K562 (cell line): Measurements from ENCODE around the gene TUT1. TPM values are rescaled to one million over a fixed set of nuclear protein-coding genes. Genes with fewer than 3 reads are reported as not detected.
A peak's percentile ranks its signal among the peaks of the same experiment; 100 is the strongest.

ENCODE experiments used
- CCAR2 ChIP-seq: fragments of 200-400 bp; formaldehyde crosslinking; IDR thresholded peaks from 2 replicates; pipeline ENCODE4 v1.6.1; 2017; ENCODE audit warnings: mild to moderate bottlenecking, low read depth, low read length
- E2F3 ChIP-seq: fragments of 250-450 bp; sonication (Bioruptor Pico); IDR thresholded peaks from 2 replicates; pipeline ENCODE4 v1.4.0; 2020; ENCODE audit warnings: mild to moderate bottlenecking
- ELF1 ChIP-seq: fragments of 200-800 bp; sonication (Bioruptor generic); IDR thresholded peaks from 2 replicates; pipeline ENCODE4 v1.6.1; 2016; ENCODE audit warnings: missing genetic modification characterization, missing compliant biosample characterization
- ETS1 ChIP-seq: conservative IDR thresholded peaks from 2 replicates; pipeline ENCODE4 v1.6.1; 2011; ENCODE audit warnings: low read depth, mild to moderate bottlenecking, low read length; ENCODE audit not compliant: control insufficient read depth
- HDAC3 ChIP-seq: fragments of 450-650 bp; IDR thresholded peaks from 2 replicates; pipeline ENCODE4 v1.6.1; 2018; ENCODE audit warnings: borderline replicate concordance, mild to moderate bottlenecking, moderate library complexity; ENCODE audit not compliant: partially characterized antibody
- JUND ChIP-seq, 2 experiments: IDR thresholded peaks; 2 replicates in 1 of 2; 3 replicates in 1 of 2; pipeline ENCODE4 v1.6.1; 2011; ENCODE audit warnings: borderline replicate concordance in 2 of 2, low read depth in 2 of 2, low read length in 2 of 2, improper control_type of control experiment in 1 of 2, missing biosample characterization in 1 of 2, missing genetic modification characterization in 1 of 2, missing genetic modification reagents in 1 of 2
- MAFK ChIP-seq: IDR thresholded peaks from 2 replicates; pipeline ENCODE4 v1.6.1; 2011; ENCODE audit warnings: low read length, improper control_type of control experiment
- MTA2 ChIP-seq: fragments of 450-650 bp; IDR thresholded peaks from 2 replicates; pipeline ENCODE4 v1.6.1; 2016; ENCODE audit warnings: low read depth
- NR2C1 ChIP-seq, 2 experiments: fragments of 450-650 bp; IDR thresholded peaks; 2 replicates each; pipeline ENCODE4 v1.6.1; 2017; ENCODE audit warnings: mild to moderate bottlenecking in 2 of 2, antibody characterized with exemption in 1 of 2, inconsistent platforms in 1 of 2, missing compliant biosample characterization in 1 of 2, missing genetic modification characterization in 1 of 2
- POLR2B ChIP-seq: fragments of 450-650 bp; IDR thresholded peaks from 2 replicates; pipeline ENCODE4 v1.6.1; 2018; ENCODE audit warnings: low read depth; ENCODE audit not compliant: partially characterized antibody
- RAD51 ChIP-seq: fragments of 450-650 bp; IDR thresholded peaks from 2 replicates; pipeline ENCODE4 v1.7.1; 2016; ENCODE audit warnings: low read depth, mild to moderate bottlenecking, borderline replicate concordance
- TSC22D4 ChIP-seq: fragments of 450-650 bp; IDR thresholded peaks from 2 replicates; pipeline ENCODE4 v1.6.1; 2016; ENCODE audit warnings: missing genetic modification characterization, missing biosample characterization, control low read depth
- ZEB2 ChIP-seq: fragments of 450-650 bp; IDR thresholded peaks from 2 replicates; pipeline ENCODE4 v1.6.1; 2016
- ZNF551 ChIP-seq: fragments of 250-450 bp; sonication (Bioruptor Pico); IDR thresholded peaks from 2 replicates; pipeline ENCODE4 v1.5.0; 2021; ENCODE audit warnings: mild to moderate bottlenecking, moderate library complexity
- ZNF766 ChIP-seq: fragments of 200-800 bp; sonication (Bioruptor generic); conservative IDR thresholded peaks from 2 replicates; pipeline ENCODE4 v1.6.1; 2016; ENCODE audit warnings: missing genetic modification characterization, missing compliant biosample characterization
- polyA plus RNA-seq, 8 experiments: library from polyadenylated mRNA; depleted of rRNA in 4 of 8; stranded (reverse) in 5 of 8; unstranded in 3 of 8; fragments of >200 nt; fragmentation: Nextera tagmentation in 2 of 8; fragmentation: Illumina TruSeq in 1 of 8; extraction: Ambion mirVana in 2 of 8; extraction: Trizol in 1 of 8; gene quantifications; 2 replicates each; pipeline versions ENCODE4 v1.2.1 to v1.2.3, GENCODE V29; 2011 to 2014; ENCODE audit warnings: inconsistent platforms in 1 of 8, missing spikeins in 1 of 8
- total RNA-seq, 7 experiments: library from RNA; depleted of rRNA in 6 of 7; stranded (reverse); fragments of >200 nt in 6 of 7; fragmentation: Illumina TruSeq in 2 of 7; extraction: Trizol in 2 of 7; gene quantifications; 2 replicates each; pipeline versions ENCODE4 v1.2.1 to v1.2.3, GENCODE V29; 2011 to 2021; ENCODE audit warnings: low replicate concordance in 1 of 7
- TF ChIP-seq, protein P1 (sequence below): fragments of 250-450 bp; sonication (Bioruptor Pico); IDR thresholded peaks from 2 replicates; pipeline ENCODE4 v1.4.0; 2020; ENCODE audit warnings: mild to moderate bottlenecking, moderate library complexity, borderline replicate concordance
- TF ChIP-seq, protein P2 (sequence below): fragments of 450-650 bp; IDR thresholded peaks from 2 replicates; pipeline ENCODE4 v1.7.1; 2018; ENCODE audit warnings: mild to moderate bottlenecking, low read depth; ENCODE audit not compliant: partially characterized antibody

The TUT1 gene
- total and polyA plus RNA-seq, 9 of the 15 experiments (the other 6 are each of a cell fraction or from before 2014, with no cell fraction given), result 0.66 to 44.3 (median 15.7) TPM

DNA sequence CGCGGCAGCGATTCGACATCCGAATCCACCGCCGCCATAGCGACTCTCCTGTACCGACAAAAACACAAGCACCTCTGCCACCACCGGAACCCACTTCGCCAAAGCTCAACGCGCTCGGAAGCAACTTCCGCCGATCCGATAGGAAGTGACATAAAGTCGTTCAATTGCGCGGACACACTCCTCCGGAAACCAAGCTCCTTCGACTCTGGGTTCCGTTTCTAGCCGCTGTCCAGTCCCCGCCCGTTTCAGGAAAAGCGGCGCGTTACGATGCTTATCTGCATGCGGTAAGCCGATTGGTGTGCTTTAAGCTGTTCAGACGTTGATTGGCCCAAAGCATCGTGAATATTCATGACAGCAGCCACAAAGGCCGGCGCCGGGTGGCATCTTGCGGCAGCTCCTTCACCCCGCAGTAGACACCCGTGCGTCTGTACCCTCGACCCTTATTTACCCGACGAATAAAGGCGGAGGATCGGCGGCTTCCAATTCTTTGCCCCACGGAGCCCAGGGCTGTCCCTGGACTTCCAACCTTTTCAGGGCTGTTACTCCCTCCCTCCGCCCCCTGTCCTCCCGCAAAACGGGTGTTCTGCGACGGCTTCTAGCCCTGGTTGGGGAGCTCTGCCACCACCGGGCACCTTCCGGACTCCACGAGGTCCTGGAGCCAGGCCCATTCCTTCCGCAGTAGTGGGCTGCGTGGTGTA, at the start of gene TUT1 (continued):
- peak; percentile 84 for TF ChIP-seq E2F3 (CRISPR knock-in tag)
- peak; percentile 78 for TF ChIP-seq HDAC3
- peak; percentile 93 for TF ChIP-seq POLR2B
- peak; percentile 21; the same call in 1 of the 2 replicates for TF ChIP-seq MAFK
- TF ChIP-seq, protein P1, sequence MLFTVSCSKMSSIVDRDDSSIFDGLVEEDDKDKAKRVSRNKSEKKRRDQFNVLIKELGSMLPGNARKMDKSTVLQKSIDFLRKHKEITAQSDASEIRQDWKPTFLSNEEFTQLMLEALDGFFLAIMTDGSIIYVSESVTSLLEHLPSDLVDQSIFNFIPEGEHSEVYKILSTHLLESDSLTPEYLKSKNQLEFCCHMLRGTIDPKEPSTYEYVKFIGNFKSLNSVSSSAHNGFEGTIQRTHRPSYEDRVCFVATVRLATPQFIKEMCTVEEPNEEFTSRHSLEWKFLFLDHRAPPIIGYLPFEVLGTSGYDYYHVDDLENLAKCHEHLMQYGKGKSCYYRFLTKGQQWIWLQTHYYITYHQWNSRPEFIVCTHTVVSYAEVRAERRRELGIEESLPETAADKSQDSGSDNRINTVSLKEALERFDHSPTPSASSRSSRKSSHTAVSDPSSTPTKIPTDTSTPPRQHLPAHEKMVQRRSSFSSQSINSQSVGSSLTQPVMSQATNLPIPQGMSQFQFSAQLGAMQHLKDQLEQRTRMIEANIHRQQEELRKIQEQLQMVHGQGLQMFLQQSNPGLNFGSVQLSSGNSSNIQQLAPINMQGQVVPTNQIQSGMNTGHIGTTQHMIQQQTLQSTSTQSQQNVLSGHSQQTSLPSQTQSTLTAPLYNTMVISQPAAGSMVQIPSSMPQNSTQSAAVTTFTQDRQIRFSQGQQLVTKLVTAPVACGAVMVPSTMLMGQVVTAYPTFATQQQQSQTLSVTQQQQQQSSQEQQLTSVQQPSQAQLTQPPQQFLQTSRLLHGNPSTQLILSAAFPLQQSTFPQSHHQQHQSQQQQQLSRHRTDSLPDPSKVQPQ, result no peak
- peak; percentile 93 for TF ChIP-seq ELF1 (tag)
- peak; percentile 100 for TF ChIP-seq ZEB2
- no peak for TF ChIP-seq ZNF766
- no peak; the same call in 1 of the 2 replicates for TF ChIP-seq CCAR2
- no peak for TF ChIP-seq MTA2
- no peak for TF ChIP-seq ZNF551 (CRISPR knock-in tag)
- peak; percentile 17; the same call in 1 of the 2 replicates for TF ChIP-seq RAD51
- TF ChIP-seq, protein P2, sequence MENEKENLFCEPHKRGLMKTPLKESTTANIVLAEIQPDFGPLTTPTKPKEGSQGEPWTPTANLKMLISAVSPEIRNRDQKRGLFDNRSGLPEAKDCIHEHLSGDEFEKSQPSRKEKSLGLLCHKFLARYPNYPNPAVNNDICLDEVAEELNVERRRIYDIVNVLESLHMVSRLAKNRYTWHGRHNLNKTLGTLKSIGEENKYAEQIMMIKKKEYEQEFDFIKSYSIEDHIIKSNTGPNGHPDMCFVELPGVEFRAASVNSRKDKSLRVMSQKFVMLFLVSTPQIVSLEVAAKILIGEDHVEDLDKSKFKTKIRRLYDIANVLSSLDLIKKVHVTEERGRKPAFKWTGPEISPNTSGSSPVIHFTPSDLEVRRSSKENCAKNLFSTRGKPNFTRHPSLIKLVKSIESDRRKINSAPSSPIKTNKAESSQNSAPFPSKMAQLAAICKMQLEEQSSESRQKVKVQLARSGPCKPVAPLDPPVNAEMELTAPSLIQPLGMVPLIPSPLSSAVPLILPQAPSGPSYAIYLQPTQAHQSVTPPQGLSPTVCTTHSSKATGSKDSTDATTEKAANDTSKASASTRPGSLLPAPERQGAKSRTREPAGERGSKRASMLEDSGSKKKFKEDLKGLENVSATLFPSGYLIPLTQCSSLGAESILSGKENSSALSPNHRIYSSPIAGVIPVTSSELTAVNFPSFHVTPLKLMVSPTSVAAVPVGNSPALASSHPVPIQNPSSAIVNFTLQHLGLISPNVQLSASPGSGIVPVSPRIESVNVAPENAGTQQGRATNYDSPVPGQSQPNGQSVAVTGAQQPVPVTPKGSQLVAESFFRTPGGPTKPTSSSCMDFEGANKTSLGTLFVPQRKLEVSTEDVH, result peak; percentile 97
- TF ChIP-seq JUND (IDR thresholded peaks at IDR 0.05; ENCODE audit: borderline replicate concordance, low read depth, low read length), result peak; percentile 94
- peak; percentile 86; the same call in 2 of the 3 replicates for TF ChIP-seq JUND (tag; IDR thresholded peaks at IDR 0.05; ENCODE audit: borderline replicate concordance, low read depth, low read length)
- TF ChIP-seq TSC22D4 (tag), result no peak
- peak; percentile 82 for TF ChIP-seq NR2C1 (IDR thresholded peaks at IDR 0.05)
- TF ChIP-seq NR2C1 (tag; IDR thresholded peaks at IDR 0.05), result peak; percentile 83
- peak; percentile 59 for TF ChIP-seq ETS1
